K562 (cell line): Measurements from ENCODE around the gene ADAM19. TPM values are rescaled to one million over a fixed set of nuclear protein-coding genes. Genes with fewer than 3 reads are reported as not detected.

Experiments
- ATAC-seq: fragments of 200-7000 bp; cut with Tn5 transposase; 3 replicates; pipeline ENCODE4 v1.9.1; 2020; ENCODE audit warnings: moderate library complexity
- BruUV-seq: library from RNA; stranded (reverse); fragments of 400-500 nt; replicated peaks from 2 replicates; lab custom pipeline; 2021; lab: Mats Ljungman, UMichigan
- CTCF ChIA-PET: fragments of 300-600 bp; formaldehyde crosslinking; extraction: SDS; loops from one replicate; lab custom pipeline; 2021; ENCODE audit warnings: low intra/inter-chr PET ratio; lab: Yijun Ruan, JAX
- POLR2A ChIA-PET: fragments of 300-600, 350-650 bp; sonication (Branson Sonifier 250); formaldehyde crosslinking; extraction: SDS; loops from one replicate; lab custom pipeline; 2021; ENCODE audit warnings: antibody characterized with exemption, inconsistent platforms; lab: Yijun Ruan, JAX
- DNase-seq, 4 experiments: peaks; one replicate each; pipeline versions ENCODE4 v3.0.0 to v3.0.0-alpha.2; 2011 to 2018; ENCODE audit warnings: low spot score in 3 of 4, mixed read lengths in 3 of 4; ENCODE audit errors: extremely low read depth in 1 of 4
- FAIRE-seq: peaks from 2 replicates; lab custom pipeline; 2011; peaks lifted over from hg19 to GRCh38; lab: Jason Lieb, UNC
- H2AFZ ChIP-seq: 2 replicates; pipeline ENCODE4 v1.6.0; 2011; ENCODE audit warnings: low read depth, low read length, control low read depth, inconsistent platforms
- H3K27ac ChIP-seq: fragments of 200-600 bp; 3 replicates; pipeline ENCODE4 v1.8.0; 2011; ENCODE audit warnings: low read depth, mild to moderate bottlenecking, control low read depth, inconsistent platforms, low read length, moderate library complexity, mixed read lengths; ENCODE audit errors: extremely low read depth
- H3K27me3 ChIP-seq, 2 experiments: fragments of 300-600 bp in 1 of 2; 2 replicates in 1 of 2; 3 replicates in 1 of 2; pipeline versions ENCODE4 v1.6.0 to v1.8.0; 2011; ENCODE audit warnings: inconsistent platforms in 2 of 2, low read length in 2 of 2, mild to moderate bottlenecking in 1 of 2, mixed read lengths in 1 of 2, moderate library complexity in 1 of 2; ENCODE audit not compliant: control insufficient read depth in 2 of 2, insufficient read depth in 2 of 2
- H3K36me3 ChIP-seq: fragments of 300-600 bp; 3 replicates; pipeline ENCODE4 v1.8.0; 2011; ENCODE audit warnings: mild to moderate bottlenecking, low read length, inconsistent platforms; ENCODE audit not compliant: control insufficient read depth, insufficient read depth
- H3K4me1 ChIP-seq, 2 experiments: fragments of 200-600 bp in 1 of 2; replicated peaks in 1 of 2; 2 replicates in 1 of 2; 3 replicates in 1 of 2; pipeline versions ENCODE4 v1.5.1 to v1.8.0; 2011; ENCODE audit warnings: inconsistent platforms in 2 of 2, low read length in 2 of 2, mild to moderate bottlenecking in 1 of 2, mixed read lengths in 1 of 2, moderate library complexity in 1 of 2; ENCODE audit not compliant: control insufficient read depth in 2 of 2, insufficient read depth in 2 of 2
- H3K4me2 ChIP-seq: 2 replicates; pipeline ENCODE4 v1.6.1; 2011; ENCODE audit warnings: low read length, control low read depth, inconsistent platforms, mixed read lengths; ENCODE audit not compliant: insufficient read depth
- H3K4me3 ChIP-seq: fragments of 200-600 bp; sonication (generic), shearing (Covaris generic); 2 replicates; pipeline ENCODE4 v1.5.1; 2016; ENCODE audit warnings: control low read depth, inconsistent platforms
- H3K79me2 ChIP-seq: fragments of 200-600 bp; 3 replicates; pipeline ENCODE4 v1.8.0; 2011; ENCODE audit warnings: low read length, inconsistent platforms; ENCODE audit not compliant: control insufficient read depth, insufficient read depth
- H3K9ac ChIP-seq, 2 experiments: 2 replicates each; pipeline versions ENCODE4 v1.6.0 to v1.6.1; 2011; ENCODE audit warnings: low read depth in 2 of 2, low read length in 2 of 2, control low read depth in 1 of 2, inconsistent platforms in 1 of 2, mild to moderate bottlenecking in 1 of 2, mixed read lengths in 1 of 2; ENCODE audit not compliant: insufficient read depth in 1 of 2
- H3K9me1 ChIP-seq: one replicate; pipeline ENCODE4 v1.6.0; 2011; ENCODE audit warnings: inconsistent platforms, mild to moderate bottlenecking, low read length, moderate library complexity; ENCODE audit not compliant: control insufficient read depth, insufficient read depth
- H3K9me3 ChIP-seq: replicated peaks from 2 replicates; pipeline ENCODE4 v1.5.1; 2011; ENCODE audit warnings: low read depth, low read length, inconsistent platforms; ENCODE audit not compliant: control insufficient read depth, insufficient read depth
- H4K20me1 ChIP-seq: replicated peaks from 2 replicates; pipeline ENCODE4 v1.6.1; 2011; ENCODE audit warnings: low read length, inconsistent platforms, mixed read lengths; ENCODE audit not compliant: control insufficient read depth, insufficient read depth
- HNRNPH1 ChIP-seq: fragments of 200-400 bp; formaldehyde crosslinking; optimal IDR thresholded peaks from 2 replicates; pipeline ENCODE3; 2017; ENCODE audit warnings: low read depth, mild to moderate bottlenecking, low read length, moderate library complexity
- MTF1 ChIP-seq: fragments of 250-450 bp; sonication (Bioruptor Pico); IDR thresholded peaks from 2 replicates; pipeline ENCODE4 v1.9.0; 2021; ENCODE audit warnings: moderate library complexity, mild to moderate bottlenecking, inconsistent platforms, borderline replicate concordance
- MXI1 ChIP-seq: IDR thresholded peaks from 2 replicates; pipeline ENCODE4 v1.6.1; 2011; ENCODE audit warnings: low read depth, mild to moderate bottlenecking, improper control_type of control experiment, low read length
- NCOA6 ChIP-seq: fragments of 450-650 bp; IDR thresholded peaks from 2 replicates; pipeline ENCODE4 v1.6.1; 2017; ENCODE audit warnings: mild to moderate bottlenecking
- PHB2 ChIP-seq: fragments of 450-650 bp; IDR thresholded peaks from 2 replicates; pipeline ENCODE4 v1.6.1; 2017; ENCODE audit warnings: low read depth
- ZNF764 ChIP-seq: fragments of 250-450 bp; sonication (Bioruptor Pico); IDR thresholded peaks from 2 replicates; pipeline ENCODE4 v1.4.0; 2020; ENCODE audit warnings: low read depth, mild to moderate bottlenecking, moderate library complexity
- in situ Hi-C: fragments of 300-500 bp; cut with MboI; formaldehyde crosslinking; loops from 4 replicates; pipeline ENCODE4 v1.15.0; 2018; ENCODE audit warnings: inconsistent platforms, mixed read lengths
- intact Hi-C: fragments of 100-400 bp; cut with micrococcal nuclease; formaldehyde crosslinking; loops from 2 replicates; pipeline ENCODE4 v1.14.2; 2022
- polyA plus RNA-seq, 8 experiments: library from polyadenylated mRNA; depleted of rRNA in 4 of 8; stranded (reverse) in 5 of 8; unstranded in 3 of 8; fragments of >200 nt; fragmentation: Nextera tagmentation in 2 of 8; fragmentation: Illumina TruSeq in 1 of 8; extraction: Ambion mirVana in 2 of 8; extraction: Trizol in 1 of 8; gene quantifications; 2 replicates each; pipeline versions ENCODE4 v1.2.1 to v1.2.3, GENCODE V29; 2011 to 2014; ENCODE audit warnings: inconsistent platforms in 1 of 8, missing spikeins in 1 of 8
- total RNA-seq, 7 experiments: library from RNA; depleted of rRNA in 6 of 7; stranded (reverse); fragments of >200 nt in 6 of 7; fragmentation: Illumina TruSeq in 2 of 7; extraction: Trizol in 2 of 7; gene quantifications; 2 replicates each; pipeline versions ENCODE4 v1.2.1 to v1.2.3, GENCODE V29; 2011 to 2021; ENCODE audit warnings: low replicate concordance in 1 of 7
- TF ChIP-seq, protein P1 (sequence below), 2 experiments: fragments of 250-450 bp in 1 of 2; fragments of 450-650 bp in 1 of 2; sonication (Bioruptor Pico) in 1 of 2; IDR thresholded peaks; 2 replicates each; pipeline versions ENCODE4 v1.6.1 to v1.8.0; 2016 to 2021; ENCODE audit warnings: mild to moderate bottlenecking in 2 of 2, moderate library complexity in 2 of 2, missing compliant biosample characterization in 1 of 2, missing genetic modification characterization in 1 of 2

The ADAM19 gene
- total and polyA plus RNA-seq, 9 of the 15 experiments (the other 6 are each of a cell fraction or from before 2014, with no cell fraction given) = 0.11 to 1.1 (median 0.43) TPM

GRCh38 chr5:157590478-157590877 lies 14.9 kb upstream of the ADAM19 start:
- DNase-seq (no peak), ATAC-seq (no peak), FAIRE-seq (no peak)
- Histone ChIP-seq H3K4me2 (no peak overlapping the region), H3K27me3 (no peaks in the 10 kb centered on the region), H4K20me1 (no peaks in the 10 kb centered on the region), H2AFZ (no peak overlapping the region), H3K27ac (no peak overlapping the region), H3K9me1 (no peaks in the 10 kb centered on the region), H3K79me2 (no peaks in the 10 kb centered on the region), H3K4me3 (no peak overlapping the region), H3K9ac (no peak overlapping the region), H3K4me1 (no peaks in the 10 kb centered on the region; a peak in 1 of 5 replicates), H3K36me3 (no peaks in the 10 kb centered on the region), H3K9me3 (no peaks in the 10 kb centered on the region)
- no peak for TF ChIP-seq ZNF764 (CRISPR knock-in tag)
- TF ChIP-seq, protein P1, sequence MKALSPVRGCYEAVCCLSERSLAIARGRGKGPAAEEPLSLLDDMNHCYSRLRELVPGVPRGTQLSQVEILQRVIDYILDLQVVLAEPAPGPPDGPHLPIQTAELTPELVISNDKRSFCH (CRISPR knock-in tag; IDR thresholded peaks at IDR 0.05) = no peak
- TF ChIP-seq, protein P1 (tag; IDR thresholded peaks at IDR 0.05) = no peak
- TF ChIP-seq MXI1 = no peak
- no peak for TF ChIP-seq NCOA6
- no peak for TF ChIP-seq HNRNPH1
- TF ChIP-seq MTF1 = no peak
- no peak for TF ChIP-seq PHB2
- in situ Hi-C loops = no loop called here
- intact Hi-C loops = no loop called here
- ChIA-PET POLR2A (no interaction called here), CTCF (no interaction called here)
- BruUV-seq = no TSS peak
